PC-9 (cell line): ENCODE measurements around the gene EXOC2.

Source experiments
- CTCF ChIP-seq: fragments of 200-600 bp; sonication (generic); conservative IDR thresholded peaks from 2 replicates; pipeline ENCODE4 v1.6.1; 2017; ENCODE audit warnings: mixed run types, antibody characterized with exemption, mild to moderate bottlenecking, moderate library complexity
- EZH2 ChIP-seq: fragments of 200-600 bp; sonication (generic); IDR thresholded peaks from 2 replicates; pipeline ENCODE4 v1.8.0; 2017; ENCODE audit warnings: antibody characterized with exemption, low read depth

GRCh38 chr6:622462-622861, 70.5 kb downstream of the EXOC2 start:
- TF ChIP-seq CTCF = no peak
- TF ChIP-seq EZH2 = no peak
